Stimulated activated CD8-positive, alpha-beta memory T cell treated with anti-CD3 and anti-CD28 coated beads, Interleukin-2, amount 100 ng/mL, for 48 hours (primary cell): ENCODE data around the gene CAND2.

Experiments
- DNase-seq, 2 donors: peaks; one replicate each; pipeline ENCODE4 v3.0.0-alpha.2; 2020; ENCODE audit warnings: low read depth in 2 of 2

CAND2 gene

GRCh38 chr3:12807066-12807465 lies 10.6 kb downstream of the CAND2 start:
- no peak for DNase-seq

- no peak for DNase-seq
These were observed 11.3 kb downstream of the CAND2 start for GRCh38 chr3:12807601-12808359.

GRCh38 chr3:12808587-12808986 lies 12.1 kb downstream of the CAND2 start:
- DNase-seq: no peak

GRCh38 chr3:12809001-12809400 lies 12.5 kb downstream of the CAND2 start:
- DNase-seq: no peak

GRCh38 chr3:12809435-12809834 lies 13.0 kb downstream of the CAND2 start:
- DNase-seq: no peak

GRCh38 chr3:12810013-12810780 lies 13.7 kb downstream of the CAND2 start:
- peak; percentile 94 to 95 for DNase-seq

- DNase-seq: no peak
These were observed 14.5 kb downstream of the CAND2 start for GRCh38 chr3:12810961-12811360.

- no peak for DNase-seq
These were observed 16.3 kb downstream of the CAND2 start for GRCh38 chr3:12812812-12813211.

- no peak for DNase-seq
These were observed 17.5 kb downstream of the CAND2 start for GRCh38 chr3:12813967-12814366.

GRCh38 chr3:12815078-12815477 lies 18.6 kb downstream of the CAND2 start:
- no peak for DNase-seq

GRCh38 chr3:12815719-12816118 lies 19.2 kb downstream of the CAND2 start:
- DNase-seq: no peak

- DNase-seq: no peak
These were observed 20.3 kb downstream of the CAND2 start for GRCh38 chr3:12816521-12817342.

- no peak for DNase-seq
These were observed 20.8 kb downstream of the CAND2 start for GRCh38 chr3:12817343-12817710.

- no peak for DNase-seq
These were observed 21.8 kb downstream of the CAND2 start for GRCh38 chr3:12818273-12818672.

- DNase-seq: no peak
These were observed 22.3 kb downstream of the CAND2 start for GRCh38 chr3:12818773-12819172.

- DNase-seq: no peak
These were observed 26.4 kb downstream of the CAND2 start for GRCh38 chr3:12822725-12823373.

- no peak for DNase-seq
These were observed 27.8 kb downstream of the CAND2 start for GRCh38 chr3:12824299-12824698.

- DNase-seq: no peak
These were observed 28.7 kb downstream of the CAND2 start for GRCh38 chr3:12825156-12825555.

GRCh38 chr3:12828751-12829150 lies 32.3 kb downstream of the CAND2 start:
- DNase-seq: no peak

- DNase-seq: no peak
These were observed 32.9 kb downstream of the CAND2 start for GRCh38 chr3:12829404-12829803.

GRCh38 chr3:12829886-12830784 lies 33.7 kb downstream of the CAND2 start:
- DNase-seq: no peak
